GM19193 (cell line): Measurements from ENCODE around the gene NFIA.

Experiments used
- POLR2A ChIP-seq: IDR thresholded peaks from 4 replicates; pipeline ENCODE4 v1.6.1; 2011; ENCODE audit not compliant: insufficient read depth, insufficient read length; ENCODE audit errors: extremely low read depth

The NFIA gene

GRCh38 chr1:61447106-61447967 is 365.0 kb downstream of the NFIA start:
- no peak for TF ChIP-seq POLR2A

GRCh38 chr1:61447968-61448430 is 365.6 kb downstream of the NFIA start:
- no peak for TF ChIP-seq POLR2A

GRCh38 chr1:61448914-61449313 is 366.6 kb downstream of the NFIA start:
- no peak for TF ChIP-seq POLR2A

DNA sequence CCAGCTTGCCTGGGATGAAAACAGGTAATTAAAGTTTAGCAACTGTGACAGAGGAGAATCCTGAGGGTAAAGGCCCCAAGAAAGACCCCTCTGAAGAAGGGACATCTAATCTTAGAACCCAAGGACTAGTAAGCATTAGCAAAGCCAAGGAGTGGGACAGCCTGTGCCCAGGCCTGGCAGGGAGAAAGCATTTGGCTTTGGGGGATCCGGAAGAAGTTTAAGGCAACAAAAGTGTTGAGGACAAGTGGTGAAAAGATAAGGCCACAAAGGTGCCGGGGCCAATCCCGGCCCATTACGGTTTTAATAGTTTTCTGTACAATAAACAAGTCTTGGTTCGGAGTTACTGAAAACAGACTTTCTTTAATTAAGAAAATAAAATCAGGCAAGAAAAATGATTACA is 367.0 kb downstream of the NFIA start:
- TF ChIP-seq POLR2A, result no peak

- TF ChIP-seq POLR2A, result no peak
Measured at GRCh38 chr1:61450454-61450853, 368.1 kb downstream of the NFIA start.

GRCh38 chr1:61450872-61451571 is 368.7 kb downstream of the NFIA start:
- TF ChIP-seq POLR2A, result no peak

DNA sequence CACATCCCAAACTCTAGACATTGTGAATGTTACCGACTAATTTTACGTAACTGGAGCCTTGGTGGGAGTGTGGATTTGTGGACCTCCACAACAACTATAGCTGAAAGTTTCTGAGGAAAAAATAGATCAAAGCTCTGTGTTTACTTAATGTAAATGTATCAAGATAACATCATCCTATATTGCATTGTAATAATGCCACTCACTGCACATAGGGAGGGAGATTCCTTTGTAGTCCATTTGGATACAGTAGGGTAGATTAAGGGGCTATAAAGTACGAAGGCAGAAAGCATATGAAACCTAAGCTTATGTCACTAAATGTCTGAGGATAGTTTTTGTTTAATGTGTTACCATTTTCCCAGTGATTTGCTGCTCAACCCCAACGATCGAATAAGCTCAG is 369.2 kb downstream of the NFIA start:
- no peak for TF ChIP-seq POLR2A

DNA sequence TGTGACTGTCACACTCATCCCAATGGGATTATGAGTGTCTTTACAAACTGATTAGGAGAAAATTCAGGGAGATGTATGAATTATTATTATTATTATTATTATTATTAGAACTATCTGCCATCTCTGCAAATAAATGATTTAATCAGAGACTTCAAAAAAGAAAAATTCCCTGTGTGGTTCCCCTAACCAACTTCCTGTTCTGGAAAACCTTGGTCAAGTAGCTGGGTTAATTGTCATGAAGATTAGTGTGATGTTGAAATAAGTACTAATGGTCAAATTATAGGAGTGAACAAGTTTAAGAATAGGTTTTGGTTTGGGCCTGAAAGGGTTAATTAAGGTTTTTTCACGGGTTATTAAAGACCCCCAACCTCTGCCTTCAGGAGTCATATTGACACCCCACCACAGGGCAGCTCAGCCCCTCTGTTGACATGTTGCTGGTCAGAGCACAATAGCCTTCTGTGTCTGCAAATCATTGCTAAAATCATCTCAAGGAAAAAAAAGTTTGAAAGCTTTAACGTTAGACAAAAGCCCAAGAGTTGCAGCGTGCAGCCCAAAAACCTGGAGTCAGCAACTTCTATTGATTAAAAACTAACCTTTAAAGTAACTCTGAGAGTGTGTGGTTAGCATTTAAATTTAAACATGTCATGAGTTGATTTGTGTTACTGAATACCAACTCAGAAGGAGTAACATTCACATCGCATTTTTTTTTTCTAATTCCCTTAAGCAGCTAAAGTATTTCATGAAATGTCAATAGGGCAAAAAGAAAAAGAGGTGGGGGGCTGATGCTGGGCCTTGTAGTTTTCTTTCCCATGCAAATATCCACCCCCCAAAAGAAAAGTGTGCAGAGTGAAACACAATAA is 370.0 kb downstream of the NFIA start:
- no peak for TF ChIP-seq POLR2A

GRCh38 chr1:61453111-61453961 is 371.0 kb downstream of the NFIA start:
- no peak for TF ChIP-seq POLR2A

DNA sequence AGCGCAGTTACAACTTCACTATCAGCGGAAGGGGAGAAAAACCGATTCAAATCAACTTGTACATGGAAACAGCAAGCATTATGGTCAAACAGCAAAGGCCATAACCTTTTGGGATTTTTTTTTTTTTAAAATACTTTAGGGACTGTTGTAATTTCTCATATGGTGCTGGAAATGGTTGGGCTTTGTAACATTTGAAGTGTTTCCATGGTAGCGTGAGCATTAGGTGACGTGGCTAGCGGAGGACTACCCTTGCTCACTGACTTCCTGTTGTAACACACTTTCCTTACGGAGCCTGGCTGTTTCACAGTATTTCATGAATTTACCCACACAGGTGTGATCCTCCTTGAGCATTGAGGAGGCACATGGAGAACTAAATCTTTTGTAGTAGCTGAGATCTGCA is 373.0 kb downstream of the NFIA start:
- TF ChIP-seq POLR2A, result no peak

- no peak for TF ChIP-seq POLR2A
Measured at GRCh38 chr1:61457526-61458040, 375.2 kb downstream of the NFIA start.

DNA sequence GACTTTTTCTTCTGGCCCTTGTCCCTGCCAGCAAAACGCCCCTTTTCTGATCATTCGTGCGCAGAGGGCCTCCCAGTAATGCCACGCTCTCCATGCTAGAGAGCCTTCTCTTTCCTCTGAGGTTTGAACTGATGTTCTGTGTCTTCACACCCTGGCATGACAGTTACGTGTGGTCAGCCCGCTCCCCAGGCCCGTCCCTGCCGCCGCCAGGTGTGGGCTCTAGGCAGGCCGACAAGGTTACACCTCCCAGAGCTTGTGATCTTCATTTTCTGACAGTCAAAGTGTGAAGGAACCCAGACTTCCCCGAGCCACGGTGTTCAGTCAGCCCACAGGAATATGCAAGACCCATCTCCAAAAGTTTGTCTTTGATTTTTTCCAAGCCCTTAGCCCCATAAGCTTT is 377.0 kb downstream of the NFIA start:
- TF ChIP-seq POLR2A, result no peak

- TF ChIP-seq POLR2A, result no peak
Measured at GRCh38 chr1:61460191-61460590, 377.8 kb downstream of the NFIA start.
